MM.1S (cell line): ENCODE results near the gene SMIM22.

Source experiments
- EZH2 ChIP-seq: fragments of 300-600 bp; sonication (generic); optimal IDR thresholded peaks from 2 replicates; pipeline ENCODE3; 2017; ENCODE audit warnings: low read depth, mild to moderate bottlenecking, antibody characterized with exemption, low read length, mixed read lengths
- TF ChIP-seq, protein P1 (sequence below): fragments of 300-600 bp; sonication (generic); IDR thresholded peaks from 2 replicates; pipeline ENCODE4 v1.5.1; 2016; ENCODE audit warnings: antibody characterized with exemption, low read length, mixed read lengths

DNA sequence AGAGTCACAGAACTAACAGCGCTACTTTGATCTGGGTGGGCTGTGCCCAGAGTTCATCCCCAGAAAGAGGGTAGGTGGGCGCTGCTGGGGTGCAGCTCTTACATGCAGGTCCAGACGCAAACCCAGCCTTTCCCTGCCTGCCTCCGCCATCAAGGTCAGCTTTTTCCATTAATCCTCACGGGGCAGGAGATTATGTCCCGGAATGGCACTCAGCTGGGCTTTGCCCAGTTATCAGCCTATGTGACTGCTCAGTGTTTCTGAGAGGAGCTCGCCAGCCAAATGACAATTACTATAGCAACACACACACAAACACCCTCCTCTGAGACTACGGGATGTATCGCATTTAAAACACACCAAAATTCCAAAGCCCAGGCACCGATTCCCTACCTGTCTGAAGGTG, 31.8 kb downstream of the SMIM22 start:
- TF ChIP-seq, protein P1, sequence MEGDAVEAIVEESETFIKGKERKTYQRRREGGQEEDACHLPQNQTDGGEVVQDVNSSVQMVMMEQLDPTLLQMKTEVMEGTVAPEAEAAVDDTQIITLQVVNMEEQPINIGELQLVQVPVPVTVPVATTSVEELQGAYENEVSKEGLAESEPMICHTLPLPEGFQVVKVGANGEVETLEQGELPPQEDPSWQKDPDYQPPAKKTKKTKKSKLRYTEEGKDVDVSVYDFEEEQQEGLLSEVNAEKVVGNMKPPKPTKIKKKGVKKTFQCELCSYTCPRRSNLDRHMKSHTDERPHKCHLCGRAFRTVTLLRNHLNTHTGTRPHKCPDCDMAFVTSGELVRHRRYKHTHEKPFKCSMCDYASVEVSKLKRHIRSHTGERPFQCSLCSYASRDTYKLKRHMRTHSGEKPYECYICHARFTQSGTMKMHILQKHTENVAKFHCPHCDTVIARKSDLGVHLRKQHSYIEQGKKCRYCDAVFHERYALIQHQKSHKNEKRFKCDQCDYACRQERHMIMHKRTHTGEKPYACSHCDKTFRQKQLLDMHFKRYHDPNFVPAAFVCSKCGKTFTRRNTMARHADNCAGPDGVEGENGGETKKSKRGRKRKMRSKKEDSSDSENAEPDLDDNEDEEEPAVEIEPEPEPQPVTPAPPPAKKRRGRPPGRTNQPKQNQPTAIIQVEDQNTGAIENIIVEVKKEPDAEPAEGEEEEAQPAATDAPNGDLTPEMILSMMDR: no peak
- TF ChIP-seq EZH2: no peak
